Measurements from ENCODE around the gene HERC3. TPM values are rescaled to one million over a fixed set of nuclear protein-coding genes. Genes with fewer than 3 reads are reported as not detected.

The HERC3 gene
- total and polyA plus RNA-seq, 4 donors, result 5.1 to 22.1 (median 10.0) TPM

GRCh38 chr4:88604978-88605678, 12.8 kb downstream of the HERC3 start (continued):
- TF ChIP-seq MAX (IDR thresholded peaks at IDR 0.05) (no peak), YY1 (IDR thresholded peaks at IDR 0.05) (no peak), NR2F2 (IDR thresholded peaks at IDR 0.05) (no peak), EGR1 (IDR thresholded peaks at IDR 0.05; ENCODE audit: low read depth in 2 of 2) (no peak), GABPA (IDR thresholded peaks at IDR 0.05 in 1 of 2, conservative IDR thresholded peaks at IDR 0.05 in 1 of 2) (no peak), ATF3 (IDR thresholded peaks at IDR 0.05) (no peak), JUND (IDR thresholded peaks at IDR 0.05) (no peak)

- H3K36me3 ChIP-seq (ENCODE audit: control insufficient read depth in 4 of 4, insufficient read depth in 3 of 4, low read depth in 1 of 4, low read length in 3 of 4), result peaks cover 0 to 17% (median 6%) of the 10 kb centered on the region in 4 donors
- H3K9me3 ChIP-seq (ENCODE audit: control insufficient read depth in 4 of 4, low read length in 3 of 4), result no peaks in the 10 kb centered on the region
- H3K27me3 ChIP-seq (ENCODE audit: control insufficient read depth in 4 of 4, insufficient read depth in 4 of 4, low read length in 3 of 4), result no peaks in the 10 kb centered on the region
- H3K4me1 ChIP-seq (ENCODE audit: control insufficient read depth in 4 of 4, insufficient read depth in 4 of 4, low read length in 3 of 4), result no peaks in the 10 kb centered on the region
- H3K27ac ChIP-seq (ENCODE audit: low read depth in 1 of 2, low read length in 2 of 2), result no peak overlapping the region
- no peak for DNase-seq (ENCODE audit: low spot score)
- no peak overlapping the region for H3K4me3 ChIP-seq (ENCODE audit: low read depth in 1 of 3, low read length in 3 of 3)
- no peak for TF ChIP-seq ZBTB33 (IDR thresholded peaks at IDR 0.05)
- no peak for TF ChIP-seq HNF4A (conservative IDR thresholded peaks at IDR 0.05)
- no peak for TF ChIP-seq FOXA2 (IDR thresholded peaks at IDR 0.05)
- no peak for TF ChIP-seq NR2F2 (IDR thresholded peaks at IDR 0.05)
- TF ChIP-seq SP1 (IDR thresholded peaks at IDR 0.05), result no peak
- no peak for TF ChIP-seq RXRA (IDR thresholded peaks at IDR 0.05)
- TF ChIP-seq MAX (IDR thresholded peaks at IDR 0.05), result no peak
- no peak for TF ChIP-seq HNF4G (IDR thresholded peaks at IDR 0.05)
- TF ChIP-seq ATF3 (IDR thresholded peaks at IDR 0.05), result no peak
- TF ChIP-seq JUND (IDR thresholded peaks at IDR 0.05), result no peak
- no peak for TF ChIP-seq CTCF (IDR thresholded peaks at IDR 0.05; ENCODE audit: low read depth, low read length, missing input control)
- TF ChIP-seq GABPA (IDR thresholded peaks at IDR 0.05 in 1 of 2, conservative IDR thresholded peaks at IDR 0.05 in 1 of 2), result no peak
- TF ChIP-seq EGR1 (IDR thresholded peaks at IDR 0.05; ENCODE audit: low read depth in 2 of 2), result no peak
- TF ChIP-seq RAD21 (IDR thresholded peaks at IDR 0.05), result no peak
- TF ChIP-seq REST (IDR thresholded peaks at IDR 0.05), result no peak
- TF ChIP-seq FOXA1 (IDR thresholded peaks at IDR 0.05), result no peak
- no peak for TF ChIP-seq TAF1 (conservative IDR thresholded peaks at IDR 0.05)
- no peak for TF ChIP-seq YY1 (IDR thresholded peaks at IDR 0.05)
- H3K9ac ChIP-seq (ENCODE audit: low read depth in 1 of 2, low read length in 2 of 2), result no peak overlapping the region
Measured at GRCh38 chr4:88605736-88606135, 13.5 kb downstream of the HERC3 start.

Data from liver (tissue), 9 donors.